Stimulated activated naive B cell treated with anti-CD40 and anti-IgM and Interleukin-4, amounts not matched to agents 10 μg/mL and 1 μg/mL and 100 μg/mL, for 72 hours (primary cell): Measurements from ENCODE around the gene DUSP5.

Experiments
- ATAC-seq, 2 donors: fragments of 150-1000 bp; cut with Tn5 transposase; replicated peaks; 2 replicates each; pipeline ENCODE4 v1.10.0; 2021; ENCODE audit warnings: moderate library complexity in 1 of 2
- DNase-seq: peaks from one replicate; pipeline ENCODE4 v3.0.0; 2021
- H3K27ac Mint-ChIP-seq: one replicate; pipeline ENCODE4 v1.8.0; 2022; ENCODE audit warnings: mild to moderate bottlenecking, mixed read lengths
- H3K27me3 Mint-ChIP-seq, 2 donors: one replicate each; pipeline ENCODE4 v1.8.0; 2022; ENCODE audit warnings: mixed read lengths in 2 of 2
- H3K36me3 Mint-ChIP-seq, 2 donors: one replicate each; pipeline ENCODE4 v1.8.0; 2022; ENCODE audit warnings: mixed read lengths in 2 of 2, mild to moderate bottlenecking in 1 of 2
- H3K4me1 Mint-ChIP-seq, 2 donors: one replicate each; pipeline ENCODE4 v1.8.0; 2022; ENCODE audit warnings: mixed read lengths in 2 of 2, mild to moderate bottlenecking in 1 of 2
- H3K4me3 Mint-ChIP-seq, 2 donors: one replicate each; pipeline ENCODE4 v1.8.0; 2022; ENCODE audit warnings: mild to moderate bottlenecking in 2 of 2, mixed read lengths in 2 of 2, moderate library complexity in 1 of 2
- H3K9me3 Mint-ChIP-seq, 2 donors: one replicate each; pipeline ENCODE4 v1.8.0; 2022; ENCODE audit warnings: mixed read lengths in 2 of 2, mild to moderate bottlenecking in 1 of 2

The DUSP5 gene

GRCh38 chr10:110546499-110547110 is 48.9 kb downstream of the DUSP5 start:
- DNase-seq (no peak), ATAC-seq (peak; percentile 25 to 46)
- no peaks in the 10 kb centered on the region for H3K36me3 Mint-ChIP-seq
- no peaks in the 10 kb centered on the region for H3K9me3 Mint-ChIP-seq
- H3K27ac Mint-ChIP-seq: no peak overlapping the region
- H3K4me1 Mint-ChIP-seq: peaks cover 13 to 36% of the 10 kb centered on the region in 2 donors
- peaks cover 9 to 13% of the 10 kb centered on the region in 2 donors for H3K27me3 Mint-ChIP-seq
- H3K4me3 Mint-ChIP-seq: no peak overlapping the region

GRCh38 chr10:110547139-110547761 is 49.5 kb downstream of the DUSP5 start:
- Mint-ChIP-seq H3K9me3 (no peaks in the 10 kb centered on the region), H3K36me3 (no peaks in the 10 kb centered on the region), H3K27ac (no peak overlapping the region), H3K27me3 (peaks cover 15 to 18% of the 10 kb centered on the region in 2 donors), H3K4me3 (peak overlapping the region in 1 of 2 donors; percentile 18), H3K4me1 (peaks cover 13 to 36% of the 10 kb centered on the region in 2 donors)
- ATAC-seq: peak; percentile 74 to 75
- DNase-seq: no peak

- Mint-ChIP-seq H3K4me3 (no peak overlapping the region), H3K27me3 (peaks cover 16 to 24% of the 10 kb centered on the region in 2 donors), H3K4me1 (peaks cover 13 to 36% of the 10 kb centered on the region in 2 donors), H3K27ac (no peak overlapping the region), H3K9me3 (peaks cover 0 to 4% of the 10 kb centered on the region in 2 donors), H3K36me3 (no peaks in the 10 kb centered on the region)
- ATAC-seq (no peak), DNase-seq (no peak)
Observed at GRCh38 chr10:110548002-110548401, 50.3 kb downstream of the DUSP5 start.

- no peaks in the 10 kb centered on the region for H3K36me3 Mint-ChIP-seq
- no peak overlapping the region for H3K27ac Mint-ChIP-seq
- no peak overlapping the region for H3K4me3 Mint-ChIP-seq
- H3K9me3 Mint-ChIP-seq: peaks cover 0 to 4% of the 10 kb centered on the region in 2 donors
- peaks cover 16 to 24% of the 10 kb centered on the region in 2 donors for H3K27me3 Mint-ChIP-seq
- ATAC-seq (no peak), DNase-seq (no peak)
- peaks cover 9 to 24% of the 10 kb centered on the region in 2 donors for H3K4me1 Mint-ChIP-seq
Observed at GRCh38 chr10:110549211-110549610, 51.5 kb downstream of the DUSP5 start.

GRCh38 chr10:110553905-110554304 is 56.2 kb downstream of the DUSP5 start:
- peaks cover 3 to 6% of the 10 kb centered on the region in 2 donors for H3K4me1 Mint-ChIP-seq
- no peak overlapping the region for H3K27ac Mint-ChIP-seq
- ATAC-seq: no peak
- H3K4me3 Mint-ChIP-seq: no peak overlapping the region
- H3K27me3 Mint-ChIP-seq: peaks cover 20 to 24% of the 10 kb centered on the region in 2 donors
- peaks cover 0 to 4% of the 10 kb centered on the region in 2 donors for H3K9me3 Mint-ChIP-seq
- no peaks in the 10 kb centered on the region for H3K36me3 Mint-ChIP-seq
- DNase-seq: no peak

GRCh38 chr10:110556296-110556695 is 58.6 kb downstream of the DUSP5 start:
- Mint-ChIP-seq H3K27me3 (peaks cover 14 to 18% of the 10 kb centered on the region in 2 donors), H3K4me3 (no peak overlapping the region), H3K4me1 (peaks cover 3 to 6% of the 10 kb centered on the region in 2 donors), H3K36me3 (no peaks in the 10 kb centered on the region), H3K27ac (no peak overlapping the region), H3K9me3 (peaks cover 0 to 4% of the 10 kb centered on the region in 2 donors)
- no peak for ATAC-seq
- DNase-seq: no peak

- Mint-ChIP-seq H3K4me3 (no peak overlapping the region), H3K27me3 (peaks cover 6 to 11% of the 10 kb centered on the region in 2 donors), H3K4me1 (peaks cover 3 to 6% of the 10 kb centered on the region in 2 donors), H3K36me3 (no peaks in the 10 kb centered on the region), H3K27ac (no peak overlapping the region), H3K9me3 (peaks cover 0 to 4% of the 10 kb centered on the region in 2 donors)
- DNase-seq (no peak), ATAC-seq (peak; percentile 73 to 74)
Observed at GRCh38 chr10:110556969-110557601, 59.4 kb downstream of the DUSP5 start.

GRCh38 chr10:110558041-110558440 is 60.3 kb downstream of the DUSP5 start:
- peaks cover 3 to 6% of the 10 kb centered on the region in 2 donors for H3K4me1 Mint-ChIP-seq
- no peak overlapping the region for H3K27ac Mint-ChIP-seq
- ATAC-seq (no peak), DNase-seq (no peak)
- no peaks in the 10 kb centered on the region for H3K36me3 Mint-ChIP-seq
- no peak overlapping the region for H3K4me3 Mint-ChIP-seq
- H3K27me3 Mint-ChIP-seq: peaks cover 0 to 9% of the 10 kb centered on the region in 2 donors
- H3K9me3 Mint-ChIP-seq: no peaks in the 10 kb centered on the region

- Mint-ChIP-seq H3K36me3 (no peaks in the 10 kb centered on the region), H3K4me1 (peaks cover 3 to 6% of the 10 kb centered on the region in 2 donors), H3K4me3 (no peak overlapping the region), H3K9me3 (no peaks in the 10 kb centered on the region), H3K27me3 (peaks cover 0 to 9% of the 10 kb centered on the region in 2 donors), H3K27ac (no peak overlapping the region)
- ATAC-seq (no peak), DNase-seq (no peak)
Observed at GRCh38 chr10:110560012-110560411, 62.3 kb downstream of the DUSP5 start.
